HepG2 (cell line): ENCODE measurements around the gene SERBP1. TPM values are rescaled to one million over a fixed set of nuclear protein-coding genes. Genes with fewer than 3 reads are reported as not detected.

ENCODE experiments used
- ATAC-seq: fragments of 200-7000 bp; cut with Tn5 transposase; 3 replicates; pipeline ENCODE4 v1.9.1; 2020; ENCODE audit warnings: mild to moderate bottlenecking, moderate library complexity
- BruUV-seq: library from RNA; stranded (reverse); fragments of 400-500 nt; replicated peaks from 2 replicates; lab custom pipeline; 2021; lab: Mats Ljungman, UMichigan
- CTCF ChIA-PET: fragments of 300-600 bp; formaldehyde crosslinking; extraction: SDS; loops from one replicate; lab custom pipeline; 2021; ENCODE audit warnings: low total read pairs, inconsistent platforms, low intra/inter-chr PET ratio; lab: Yijun Ruan, JAX
- POLR2A ChIA-PET: fragments of 350-600 bp; sonication (Branson Sonifier 250); formaldehyde crosslinking; loops from one replicate; lab custom pipeline; 2020; ENCODE audit warnings: antibody characterized with exemption, inconsistent platforms; lab: Yijun Ruan, JAX
- DNase-seq: peaks from one replicate; pipeline ENCODE4 v3.0.0-alpha.2; 2015; ENCODE audit warnings: low spot score
- FAIRE-seq: peaks from 3 replicates; lab custom pipeline; 2011; peaks lifted over from hg19 to GRCh38; lab: Jason Lieb, UNC
- H2AFZ ChIP-seq: one replicate; pipeline ENCODE4 v1.6.1; 2011; ENCODE audit warnings: low read length, inconsistent platforms
- H3K27ac ChIP-seq: fragments of 300-600 bp; 3 replicates; pipeline ENCODE4 v1.8.0; 2011; ENCODE audit warnings: mixed run types, mild to moderate bottlenecking, mixed read lengths, low read length, inconsistent platforms; ENCODE audit not compliant: insufficient read depth; ENCODE audit errors: extremely low read length
- H3K27me3 ChIP-seq, 2 experiments: fragments of 200-600 bp in 1 of 2; 2 replicates in 1 of 2; 3 replicates in 1 of 2; pipeline versions ENCODE4 v1.6.0 to v1.8.0; 2011; ENCODE audit warnings: low read length in 2 of 2, mild to moderate bottlenecking in 2 of 2, moderate library complexity in 2 of 2, inconsistent platforms in 1 of 2; ENCODE audit not compliant: insufficient read depth in 2 of 2, control insufficient read depth in 1 of 2
- H3K36me3 ChIP-seq, 2 experiments: fragments of 200-600 bp in 1 of 2; replicated peaks in 1 of 2; 2 replicates in 1 of 2; 3 replicates in 1 of 2; pipeline versions ENCODE4 v1.5.1 to v1.8.0; 2011; ENCODE audit warnings: low read length in 2 of 2, inconsistent platforms in 1 of 2; ENCODE audit not compliant: insufficient read depth in 2 of 2, control insufficient read depth in 1 of 2
- H3K4me1 ChIP-seq: 2 replicates; pipeline ENCODE4 v1.5.1; 2012; ENCODE audit warnings: low read length, inconsistent platforms; ENCODE audit not compliant: insufficient read depth
- H3K4me2 ChIP-seq: 2 replicates; pipeline ENCODE4 v1.6.0; 2011; ENCODE audit warnings: low read depth, low read length, inconsistent platforms
- H3K4me3 ChIP-seq, 3 experiments: fragments of 200-600 bp in 1 of 3; sonication (generic), shearing (Covaris generic) in 1 of 3; replicated peaks in 1 of 3; 2 replicates each; pipeline ENCODE4 v1.5.1; 2011 to 2016; ENCODE audit warnings: low read length in 3 of 3, inconsistent platforms in 2 of 3, low read depth in 2 of 3, mild to moderate bottlenecking in 2 of 3, control low read depth in 1 of 3, mixed read lengths in 1 of 3; ENCODE audit not compliant: insufficient read depth in 1 of 3
- H3K79me2 ChIP-seq: one replicate; pipeline ENCODE4 v1.6.1; 2011; ENCODE audit warnings: low read length, inconsistent platforms; ENCODE audit not compliant: insufficient read depth
- H3K9ac ChIP-seq: 2 replicates; pipeline ENCODE4 v1.6.0; 2011; ENCODE audit warnings: mild to moderate bottlenecking, low read depth, low read length, inconsistent platforms; ENCODE audit not compliant: insufficient read depth
- H3K9me3 ChIP-seq: 2 replicates; pipeline ENCODE4 v1.5.1; 2012; ENCODE audit warnings: mild to moderate bottlenecking, low read length
- H4K20me1 ChIP-seq: 2 replicates; pipeline ENCODE4 v1.6.0; 2011; ENCODE audit warnings: inconsistent platforms, mild to moderate bottlenecking, low read length, moderate library complexity; ENCODE audit not compliant: insufficient read depth
- BCLAF1 ChIP-seq: fragments of 450-650 bp; IDR thresholded peaks from 2 replicates; pipeline ENCODE4 v1.6.1; 2017; ENCODE audit warnings: mild to moderate bottlenecking
- NRL ChIP-seq: sonication (generic); formaldehyde crosslinking; IDR thresholded peaks from 2 replicates; pipeline ENCODE4 v1.5.0; 2020; ENCODE audit warnings: missing genetic modification reagents, mild to moderate bottlenecking, moderate library complexity, borderline replicate concordance
- ZNF24 ChIP-seq: fragments of 450-650 bp; IDR thresholded peaks from 2 replicates; pipeline ENCODE4 v1.6.1; 2017; ENCODE audit warnings: antibody characterized with exemption, mild to moderate bottlenecking
- ZNF550 ChIP-seq: sonication (generic); formaldehyde crosslinking; IDR thresholded peaks from 2 replicates; pipeline ENCODE4 v1.4.0; 2020; ENCODE audit warnings: mild to moderate bottlenecking, missing genetic modification reagents, borderline replicate concordance
- WGBS: methylation state at CpG from one replicate; pipeline ENCODE4 v1.1.6; 2017; ENCODE audit warnings: low lambda C conversion rate; 5-methylcytosine and 5-hydroxymethylcytosine counted together
- in situ Hi-C: cut with HindIII; loops from 2 replicates; pipeline ENCODE4 v1.10.0; 2017; ENCODE audit warnings: low pct_unique_long_range_greater_than_20kb; ENCODE audit not compliant: extremely low pct_ligation_motif_present
- intact Hi-C: fragments of 100-400 bp; cut with micrococcal nuclease; formaldehyde crosslinking; loops from one replicate; pipeline ENCODE4 v1.10.0; 2022; ENCODE audit not compliant: unreplicated experiment
- polyA plus RNA-seq, 8 experiments: library from polyadenylated mRNA; depleted of rRNA in 3 of 8; stranded (reverse) in 7 of 8; unstranded in 1 of 8; fragments of >200 nt; fragmentation: Illumina TruSeq in 4 of 8; extraction: Trizol in 4 of 8; gene quantifications; 2 replicates each; pipeline versions ENCODE4 v1.2.1 to v1.2.3, GENCODE V29; 2011 to 2016; ENCODE audit warnings: low read depth in 4 of 8, missing spikeins in 1 of 8, mixed read lengths in 1 of 8; ENCODE audit not compliant: insufficient read depth in 1 of 8
- total RNA-seq, 5 experiments: library from RNA; depleted of rRNA; stranded (reverse); fragments of >200 nt; fragmentation: Illumina TruSeq; extraction: Trizol; gene quantifications; 2 replicates each; pipeline ENCODE4 v1.2.3, GENCODE V29; 2016; ENCODE audit warnings: low read depth in 1 of 5
- TF ChIP-seq, protein P1 (sequence below): sonication (generic); formaldehyde crosslinking; IDR thresholded peaks from 2 replicates; pipeline ENCODE4 v1.5.0; 2020; ENCODE audit warnings: missing genetic modification reagents

The SERBP1 gene
- total and polyA plus RNA-seq, 2 of the 13 experiments (the other 11 are each of a cell fraction or from before 2014, with no cell fraction given): 175 to 281 TPM

GRCh38 chr1:67361641-67362040, 68.6 kb downstream of the SERBP1 start:
- Histone ChIP-seq H3K9me3 (no peaks in the 10 kb centered on the region), H3K4me1 (0 out of 2 replicates have a peak, but pooled peaks cover under 1% of the 10 kb centered on the region), H3K36me3 (no peaks in the 10 kb centered on the region), H2AFZ (no peak overlapping the region), H3K79me2 (no peaks in the 10 kb centered on the region), H3K9ac (no peak overlapping the region), H3K4me2 (no peak overlapping the region), H3K4me3 (no peak overlapping the region), H4K20me1 (no peaks in the 10 kb centered on the region), H3K27ac (no peak overlapping the region), H3K27me3 (no peaks in the 10 kb centered on the region)
- FAIRE-seq (no peak), DNase-seq (no peak), ATAC-seq (no peak)
- intact Hi-C loops: no loop called here
- POLR2A ChIA-PET: no interaction called here
- CTCF ChIA-PET: no interaction called here
- TF ChIP-seq ZNF550 (no peak), ZNF24 (no peak), BCLAF1 (no peak), NRL (CRISPR knock-in tag) (no peak)
- TF ChIP-seq, protein P1, sequence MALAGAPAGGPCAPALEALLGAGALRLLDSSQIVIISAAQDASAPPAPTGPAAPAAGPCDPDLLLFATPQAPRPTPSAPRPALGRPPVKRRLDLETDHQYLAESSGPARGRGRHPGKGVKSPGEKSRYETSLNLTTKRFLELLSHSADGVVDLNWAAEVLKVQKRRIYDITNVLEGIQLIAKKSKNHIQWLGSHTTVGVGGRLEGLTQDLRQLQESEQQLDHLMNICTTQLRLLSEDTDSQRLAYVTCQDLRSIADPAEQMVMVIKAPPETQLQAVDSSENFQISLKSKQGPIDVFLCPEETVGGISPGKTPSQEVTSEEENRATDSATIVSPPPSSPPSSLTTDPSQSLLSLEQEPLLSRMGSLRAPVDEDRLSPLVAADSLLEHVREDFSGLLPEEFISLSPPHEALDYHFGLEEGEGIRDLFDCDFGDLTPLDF: no peak
- in situ Hi-C loops: no loop called here
- no TSS peak for BruUV-seq
- 67% methylated on average over 5 of the region's 5 CpGs for WGBS
